NCI-H526 (cell line): ENCODE results near the gene PICK1.

Experiments
- DNase-seq, 2 experiments: peaks; one replicate each; lab custom pipeline; 2025; lab: John Stamatoyannopoulos, UW

Gene PICK1

GRCh38 chr22:38056969-38057891 lies at the start of gene PICK1:
TSS of gene PICK1 (plus strand) at chr22:38057404. CDS start at chr22:38057810, 406 bp downstream.
- peak; percentile 89 to 95 for DNase-seq

GRCh38 chr22:38009000-38009806 lies 48.0 kb upstream of the PICK1 start:
- no peak for DNase-seq

GRCh38 chr22:38012604-38013072 lies 44.6 kb upstream of the PICK1 start:
- DNase-seq, result no peak

GRCh38 chr22:38014083-38014482 lies 43.1 kb upstream of the PICK1 start:
- no peak for DNase-seq

GRCh38 chr22:38016182-38017151 lies 40.7 kb upstream of the PICK1 start:
- no peak for DNase-seq

- DNase-seq, result no peak
These were observed 39.8 kb upstream of the PICK1 start for GRCh38 chr22:38017272-38017920.

GRCh38 chr22:38017939-38018885 lies 39.0 kb upstream of the PICK1 start:
- no peak for DNase-seq

GRCh38 chr22:38018938-38019827 lies 38.0 kb upstream of the PICK1 start:
- DNase-seq, result no peak

GRCh38 chr22:38021206-38021605 lies 36.0 kb upstream of the PICK1 start:
- DNase-seq, result no peak

GRCh38 chr22:38023045-38023444 lies 34.2 kb upstream of the PICK1 start:
- DNase-seq, result no peak

- DNase-seq, result no peak
These were observed 31.7 kb upstream of the PICK1 start for GRCh38 chr22:38025514-38025913.

GRCh38 chr22:38026130-38027111 lies 30.8 kb upstream of the PICK1 start:
- DNase-seq, result no peak

- DNase-seq, result no peak
These were observed 29.7 kb upstream of the PICK1 start for GRCh38 chr22:38027487-38027886.

- DNase-seq, result no peak
These were observed 28.7 kb upstream of the PICK1 start for GRCh38 chr22:38028344-38029130.

GRCh38 chr22:38029370-38029769 lies 27.8 kb upstream of the PICK1 start:
- no peak for DNase-seq

GRCh38 chr22:38029901-38030300 lies 27.3 kb upstream of the PICK1 start:
- DNase-seq, result no peak
